SK-N-SH (cell line): ENCODE measurements around the gene CHPF. TPM values are rescaled to one million over a fixed set of nuclear protein-coding genes. Genes with fewer than 3 reads are reported as not detected.

Experiments
- CTCF ChIA-PET: fragments of 300-600, 350-600 bp; formaldehyde crosslinking; extraction: SDS; loops from one replicate; lab custom pipeline; 2021; lab: Yijun Ruan, JAX
- POLR2A ChIA-PET: fragments of 350-600 bp; sonication (Branson Sonifier 250); formaldehyde crosslinking; extraction: SDS; loops from one replicate; lab custom pipeline; 2020; ENCODE audit warnings: antibody characterized with exemption, inconsistent platforms; lab: Yijun Ruan, JAX
- DNase-seq: peaks from one replicate; pipeline ENCODE4 v3.0.0; 2012
- H2AFZ ChIP-seq: fragments of 200-600 bp; sonication (generic); 2 replicates; pipeline ENCODE4 v1.8.1; 2016; ENCODE audit warnings: antibody characterized with exemption, mild to moderate bottlenecking, low read depth
- H3F3A ChIP-seq: fragments of 200-600 bp; sonication (generic); replicated peaks from 2 replicates; pipeline ENCODE3; 2016; ENCODE audit warnings: antibody characterized with exemption, mild to moderate bottlenecking; ENCODE audit not compliant: insufficient read depth
- H3K27ac ChIP-seq, 2 experiments: fragments of 200-500 bp in 1 of 2; fragments of 200-600 bp in 1 of 2; sonication (Bioruptor generic) in 1 of 2; sonication (generic), shearing (Covaris generic) in 1 of 2; 2 replicates each; pipeline versions ENCODE4 v1.5.1 to v1.6.1; 2014 to 2016; ENCODE audit warnings: low read depth in 2 of 2, inconsistent platforms in 1 of 2, low read length in 1 of 2, mild to moderate bottlenecking in 1 of 2, mixed read lengths in 1 of 2
- H3K27me3 ChIP-seq: fragments of 200-600 bp; sonication (generic), shearing (Covaris generic); 2 replicates; pipeline ENCODE4 v1.6.1; 2016; ENCODE audit warnings: mixed run types; ENCODE audit not compliant: insufficient read depth
- H3K36me3 ChIP-seq, 2 experiments: fragments of 200-500 bp in 1 of 2; fragments of 200-600 bp in 1 of 2; sonication (Bioruptor generic) in 1 of 2; sonication (generic) in 1 of 2; replicated peaks in 1 of 2; 2 replicates each; pipeline versions ENCODE3 to v1.5.1; 2014 to 2016; ENCODE audit warnings: low read length in 1 of 2, mild to moderate bottlenecking in 1 of 2; ENCODE audit not compliant: insufficient read depth in 2 of 2, control insufficient read depth in 1 of 2
- H3K4me1 ChIP-seq, 2 experiments: fragments of 200-500 bp in 1 of 2; fragments of 200-600 bp in 1 of 2; sonication (Bioruptor generic) in 1 of 2; sonication (generic), shearing (Covaris generic) in 1 of 2; 2 replicates each; pipeline versions ENCODE4 v1.5.1 to v1.6.1; 2014 to 2016; ENCODE audit warnings: low read depth in 1 of 2, low read length in 1 of 2, mixed run types in 1 of 2; ENCODE audit not compliant: insufficient read depth in 2 of 2, control insufficient read depth in 1 of 2
- H3K4me2 ChIP-seq: fragments of 200-600 bp; sonication (generic), shearing (Covaris generic); 2 replicates; pipeline ENCODE4 v1.6.1; 2017; ENCODE audit warnings: mixed run types
- H3K4me3 ChIP-seq, 2 experiments: fragments of 200-500 bp in 1 of 2; fragments of 200-600 bp in 1 of 2; sonication (Bioruptor generic) in 1 of 2; sonication (generic), shearing (Covaris generic) in 1 of 2; 2 replicates each; pipeline versions ENCODE4 v1.5.1 to v1.8.1; 2014 to 2016; ENCODE audit warnings: low read depth in 2 of 2, inconsistent platforms in 1 of 2, low read length in 1 of 2, mild to moderate bottlenecking in 1 of 2, mixed read lengths in 1 of 2, moderate library complexity in 1 of 2
- H3K79me2 ChIP-seq: fragments of 200-600 bp; sonication (generic); 2 replicates; pipeline ENCODE4 v1.8.1; 2017; ENCODE audit warnings: mild to moderate bottlenecking; ENCODE audit not compliant: insufficient read depth
- H3K9ac ChIP-seq: fragments of 200-600 bp; sonication (generic); 2 replicates; pipeline ENCODE4 v1.6.1; 2017; ENCODE audit warnings: mixed run types
- H3K9me2 ChIP-seq: fragments of 200-600 bp; sonication (generic); 2 replicates; pipeline ENCODE4 v1.6.1; 2017; ENCODE audit warnings: mixed run types
- H3K9me3 ChIP-seq: fragments of 200-600 bp; sonication (generic); 2 replicates; pipeline ENCODE4 v1.6.1; 2017; ENCODE audit warnings: mixed run types, mild to moderate bottlenecking, moderate library complexity
- H4K20me1 ChIP-seq: fragments of 200-600 bp; sonication (generic); 2 replicates; pipeline ENCODE4 v1.6.1; 2017; ENCODE audit warnings: mild to moderate bottlenecking, mixed run types; ENCODE audit not compliant: insufficient read depth
- CHD2 ChIP-seq: fragments of 150-350 bp; IDR thresholded peaks from 2 replicates; pipeline ENCODE4 v1.6.1; 2018; ENCODE audit warnings: low read length; ENCODE audit not compliant: partially characterized antibody
- EZH2phosphoT487 ChIP-seq: fragments of 200-600 bp; sonication (generic); IDR thresholded peaks from 2 replicates; pipeline ENCODE4 v1.6.1; 2017; ENCODE audit warnings: low read depth, mixed run types, mild to moderate bottlenecking, antibody characterized with exemption, moderate library complexity, borderline replicate concordance
- FOXJ3 ChIP-seq: sonication (generic); formaldehyde crosslinking; IDR thresholded peaks from 2 replicates; pipeline ENCODE4 v1.5.1; 2020; ENCODE audit warnings: mild to moderate bottlenecking, missing genetic modification reagents
- JUND ChIP-seq: IDR thresholded peaks from 2 replicates; pipeline ENCODE4 v1.4.0; 2012
- MEF2A ChIP-seq: IDR thresholded peaks from 2 replicates; pipeline ENCODE4 v1.4.0; 2012; ENCODE audit warnings: low read depth, borderline replicate concordance
- NRF1 ChIP-seq: IDR thresholded peaks from 2 replicates; pipeline ENCODE4 v1.6.1; 2012; ENCODE audit warnings: low read depth, mild to moderate bottlenecking, low read length
- PBX3 ChIP-seq: IDR thresholded peaks from 2 replicates; pipeline ENCODE4; 2012
- POLR2AphosphoS5 ChIP-seq: IDR thresholded peaks from 2 replicates; pipeline ENCODE4 v1.6.1; 2012; ENCODE audit warnings: low read depth, low read length
- RAD21 ChIP-seq: IDR thresholded peaks from 2 replicates; pipeline ENCODE4 v1.6.1; 2012; ENCODE audit warnings: mild to moderate bottlenecking, low read length
- RCOR1 ChIP-seq: fragments of 150-350 bp; IDR thresholded peaks from 2 replicates; pipeline ENCODE4 v1.6.1; 2017; ENCODE audit warnings: antibody characterized with exemption, low read length
- RFX5 ChIP-seq: IDR thresholded peaks from 2 replicates; pipeline ENCODE4 v1.6.1; 2012; ENCODE audit warnings: mild to moderate bottlenecking, improper control_type of control experiment, low read length
- RXRA ChIP-seq: IDR thresholded peaks from 2 replicates; pipeline ENCODE4 v1.4.0; 2012; ENCODE audit warnings: low read depth, mild to moderate bottlenecking, borderline replicate concordance
- SIN3A ChIP-seq: IDR thresholded peaks from 2 replicates; pipeline ENCODE4 v1.6.1; 2012; ENCODE audit warnings: low read depth, mild to moderate bottlenecking, low read length, moderate library complexity, borderline replicate concordance
- WGBS: methylation state at CpG from one replicate; pipeline ENCODE4 v1.1.6; 2017; ENCODE audit warnings: low lambda C conversion rate; 5-methylcytosine and 5-hydroxymethylcytosine counted together
- polyA plus RNA-seq, 3 experiments: library from polyadenylated mRNA; depleted of rRNA; stranded (reverse); fragments of >200 nt; gene quantifications; 2 replicates each; pipeline ENCODE4 v1.2.3, GENCODE V29; 2012
- TF ChIP-seq, protein P1 (sequence below): fragments of 150-350 bp; IDR thresholded peaks from 2 replicates; pipeline ENCODE4 v1.6.1; 2017; ENCODE audit warnings: antibody characterized with exemption, low read length, low read depth, borderline replicate concordance
- TF ChIP-seq, protein P2 (sequence below): fragments of 150-350 bp; IDR thresholded peaks from 2 replicates; pipeline ENCODE4 v1.6.1; 2016; ENCODE audit warnings: mild to moderate bottlenecking, low read depth, low read length
- TF ChIP-seq, protein P3 (sequence below): IDR thresholded peaks from 2 replicates; pipeline ENCODE4 v1.4.0; 2012; ENCODE audit warnings: low read depth, borderline replicate concordance
- TF ChIP-seq, protein P4 (sequence below): IDR thresholded peaks from 2 replicates; pipeline ENCODE4 v1.4.0; 2012; ENCODE audit warnings: low read depth, borderline replicate concordance

CHPF gene
- polyA plus RNA-seq, 1 of the 3 experiments (the other 2 are of a cell fraction), result 141 TPM

DNA sequence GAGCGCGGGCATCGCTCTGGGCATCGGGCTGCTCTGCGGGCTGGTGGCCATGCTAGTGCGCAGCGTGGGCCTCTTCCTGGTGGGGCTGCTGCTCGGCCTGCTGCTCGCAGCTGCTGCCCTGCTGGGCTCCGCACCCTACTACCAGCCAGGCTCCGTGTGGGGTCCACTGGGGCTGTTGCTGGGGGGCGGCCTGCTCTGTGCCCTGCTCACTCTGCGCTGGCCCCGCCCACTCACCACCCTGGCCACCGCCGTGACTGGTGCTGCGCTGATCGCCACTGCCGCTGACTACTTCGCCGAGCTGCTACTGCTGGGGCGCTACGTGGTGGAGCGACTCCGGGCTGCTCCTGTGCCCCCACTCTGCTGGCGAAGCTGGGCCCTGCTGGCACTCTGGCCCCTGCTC lies 4.0 kb upstream of the CHPF start:
- no peak for TF ChIP-seq RAD21
- ChIA-PET CTCF (interaction anchor here (1.8 to 3.0 kb wide), 2 partner anchors 13 to 72 kb away, joined by 6 to 23 read pairs; no protein-coding TSS in a partner anchor), POLR2A (no interaction called here)
- Histone ChIP-seq H3K27me3 (no peaks in the 10 kb centered on the region), H3F3A (peaks cover 3% of the 10 kb centered on the region), H3K79me2 (0 out of 2 replicates have a peak, but pooled peaks cover 6% of the 10 kb centered on the region), H3K4me1 (peaks cover 0 to 29% of the 10 kb centered on the region in 2 experiments; a peak in 1 of 4 replicates), H3K9ac (no peak overlapping the region), H3K27ac (no peak overlapping the region), H3K36me3 (peaks cover 0 to 2% of the 10 kb centered on the region in 2 experiments), H3K9me2 (no peaks in the 10 kb centered on the region), H3K9me3 (no peaks in the 10 kb centered on the region), H4K20me1 (peaks cover 2% of the 10 kb centered on the region; the same call in 1 of the 2 replicates), H3K4me3 (no peak overlapping the region), H3K4me2 (no peak overlapping the region), H2AFZ (no peak overlapping the region)
- 97% methylated on average over 6 of the region's 26 CpGs for WGBS
- DNase-seq, result no peak

- CTCF ChIA-PET, result interaction anchor here (1.1 to 62.1 kb wide), 5 partner anchors 14 to 144 kb away, joined by 6 to 2824 read pairs (median 107); partner anchors contain the start of genes ASIC4, GMPPA and STK11IP
- 54% methylated on average over 4 of the region's 4 CpGs for WGBS
- Histone ChIP-seq H3F3A (peaks cover 6% of the 10 kb centered on the region), H3K9me2 (no peaks in the 10 kb centered on the region), H2AFZ (no peak overlapping the region), H3K27me3 (no peaks in the 10 kb centered on the region), H3K4me2 (no peak overlapping the region), H3K79me2 (peaks cover 13% of the 10 kb centered on the region), H3K9me3 (no peaks in the 10 kb centered on the region), H4K20me1 (peaks cover 15% of the 10 kb centered on the region), H3K4me3 (no peak overlapping the region), H3K27ac (no peak overlapping the region), H3K36me3 (peaks cover 4 to 7% of the 10 kb centered on the region in 2 experiments), H3K9ac (no peak overlapping the region), H3K4me1 (peaks cover 7 to 36% of the 10 kb centered on the region in 2 experiments; a peak in 2 of 4 replicates)
- no peak for DNase-seq
- TF ChIP-seq RCOR1 (no peak), FOXJ3 (CRISPR knock-in tag) (no peak), CHD2 (no peak), JUND (no peak), POLR2AphosphoS5 (no peak), PBX3 (no peak), SIN3A (no peak), RXRA (no peak), EZH2phosphoT487 (no peak), MEF2A (no peak), RFX5 (no peak), NRF1 (no peak)
- TF ChIP-seq, protein P1, sequence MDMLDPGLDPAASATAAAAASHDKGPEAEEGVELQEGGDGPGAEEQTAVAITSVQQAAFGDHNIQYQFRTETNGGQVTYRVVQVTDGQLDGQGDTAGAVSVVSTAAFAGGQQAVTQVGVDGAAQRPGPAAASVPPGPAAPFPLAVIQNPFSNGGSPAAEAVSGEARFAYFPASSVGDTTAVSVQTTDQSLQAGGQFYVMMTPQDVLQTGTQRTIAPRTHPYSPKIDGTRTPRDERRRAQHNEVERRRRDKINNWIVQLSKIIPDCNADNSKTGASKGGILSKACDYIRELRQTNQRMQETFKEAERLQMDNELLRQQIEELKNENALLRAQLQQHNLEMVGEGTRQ, result no peak
- TF ChIP-seq, protein P2, sequence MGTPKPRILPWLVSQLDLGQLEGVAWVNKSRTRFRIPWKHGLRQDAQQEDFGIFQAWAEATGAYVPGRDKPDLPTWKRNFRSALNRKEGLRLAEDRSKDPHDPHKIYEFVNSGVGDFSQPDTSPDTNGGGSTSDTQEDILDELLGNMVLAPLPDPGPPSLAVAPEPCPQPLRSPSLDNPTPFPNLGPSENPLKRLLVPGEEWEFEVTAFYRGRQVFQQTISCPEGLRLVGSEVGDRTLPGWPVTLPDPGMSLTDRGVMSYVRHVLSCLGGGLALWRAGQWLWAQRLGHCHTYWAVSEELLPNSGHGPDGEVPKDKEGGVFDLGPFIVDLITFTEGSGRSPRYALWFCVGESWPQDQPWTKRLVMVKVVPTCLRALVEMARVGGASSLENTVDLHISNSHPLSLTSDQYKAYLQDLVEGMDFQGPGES, result no peak
- TF ChIP-seq, protein P3, sequence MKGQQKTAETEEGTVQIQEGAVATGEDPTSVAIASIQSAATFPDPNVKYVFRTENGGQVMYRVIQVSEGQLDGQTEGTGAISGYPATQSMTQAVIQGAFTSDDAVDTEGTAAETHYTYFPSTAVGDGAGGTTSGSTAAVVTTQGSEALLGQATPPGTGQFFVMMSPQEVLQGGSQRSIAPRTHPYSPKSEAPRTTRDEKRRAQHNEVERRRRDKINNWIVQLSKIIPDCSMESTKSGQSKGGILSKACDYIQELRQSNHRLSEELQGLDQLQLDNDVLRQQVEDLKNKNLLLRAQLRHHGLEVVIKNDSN, result no peak
- TF ChIP-seq, protein P4, sequence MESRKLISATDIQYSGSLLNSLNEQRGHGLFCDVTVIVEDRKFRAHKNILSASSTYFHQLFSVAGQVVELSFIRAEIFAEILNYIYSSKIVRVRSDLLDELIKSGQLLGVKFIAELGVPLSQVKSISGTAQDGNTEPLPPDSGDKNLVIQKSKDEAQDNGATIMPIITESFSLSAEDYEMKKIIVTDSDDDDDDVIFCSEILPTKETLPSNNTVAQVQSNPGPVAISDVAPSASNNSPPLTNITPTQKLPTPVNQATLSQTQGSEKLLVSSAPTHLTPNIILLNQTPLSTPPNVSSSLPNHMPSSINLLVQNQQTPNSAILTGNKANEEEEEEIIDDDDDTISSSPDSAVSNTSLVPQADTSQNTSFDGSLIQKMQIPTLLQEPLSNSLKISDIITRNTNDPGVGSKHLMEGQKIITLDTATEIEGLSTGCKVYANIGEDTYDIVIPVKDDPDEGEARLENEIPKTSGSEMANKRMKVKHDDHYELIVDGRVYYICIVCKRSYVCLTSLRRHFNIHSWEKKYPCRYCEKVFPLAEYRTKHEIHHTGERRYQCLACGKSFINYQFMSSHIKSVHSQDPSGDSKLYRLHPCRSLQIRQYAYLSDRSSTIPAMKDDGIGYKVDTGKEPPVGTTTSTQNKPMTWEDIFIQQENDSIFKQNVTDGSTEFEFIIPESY, result no peak
- POLR2A ChIA-PET, result interaction anchor here (1.4 kb wide), 1 partner anchor 15 kb away, joined by 3 read pairs; no protein-coding TSS in a partner anchor
These were observed 2.3 kb upstream of the CHPF start for GRCh38 chr2:219545943-219546352.
